HG03066 (cell line): Measurements from ENCODE around the gene ERV3-1.
"Not testable (repeated sequence)": the region's sequence is repeated elsewhere in the genome, so short reads cannot be mapped to it uniquely, and the experiment has no call there.

Experiments used
- ATAC-seq: cut with Tn5 transposase; IDR thresholded peaks from one replicate; pipeline ENCODE4 v1.9.1; 2021; ENCODE audit warnings: low read depth; ENCODE audit not compliant: unreplicated experiment

The ERV3-1 gene

DNA sequence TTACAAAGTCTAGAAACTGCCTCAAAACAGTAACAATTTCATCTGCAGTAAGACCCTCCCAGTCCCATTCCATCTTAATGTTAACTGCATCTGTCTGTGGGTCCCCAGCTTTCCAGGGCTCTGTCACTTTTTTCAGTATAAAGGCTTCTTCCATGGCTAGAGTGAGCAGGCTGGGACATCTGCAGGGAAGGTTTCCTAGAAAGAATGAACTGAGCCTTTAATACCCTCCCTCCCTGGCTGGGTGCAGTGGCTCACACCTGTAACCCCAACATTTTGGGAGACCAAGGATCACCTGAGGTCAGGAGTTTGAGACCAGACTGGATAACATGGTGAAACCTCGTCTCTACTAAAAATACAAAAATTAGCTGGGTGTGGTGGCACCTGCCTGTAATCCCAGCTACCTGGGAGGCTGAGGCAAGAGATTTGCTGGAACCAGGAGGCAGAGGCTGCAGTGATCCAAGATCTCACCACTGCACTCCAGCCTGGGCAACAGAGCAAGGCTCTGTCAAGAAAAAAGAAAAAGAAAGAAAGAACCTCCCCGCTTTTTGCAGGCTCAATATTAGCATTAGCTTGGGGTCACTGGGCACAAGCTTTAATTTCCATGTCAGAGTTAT, 3.4 kb downstream of the ERV3-1 start:
- no peak for ATAC-seq

DNA sequence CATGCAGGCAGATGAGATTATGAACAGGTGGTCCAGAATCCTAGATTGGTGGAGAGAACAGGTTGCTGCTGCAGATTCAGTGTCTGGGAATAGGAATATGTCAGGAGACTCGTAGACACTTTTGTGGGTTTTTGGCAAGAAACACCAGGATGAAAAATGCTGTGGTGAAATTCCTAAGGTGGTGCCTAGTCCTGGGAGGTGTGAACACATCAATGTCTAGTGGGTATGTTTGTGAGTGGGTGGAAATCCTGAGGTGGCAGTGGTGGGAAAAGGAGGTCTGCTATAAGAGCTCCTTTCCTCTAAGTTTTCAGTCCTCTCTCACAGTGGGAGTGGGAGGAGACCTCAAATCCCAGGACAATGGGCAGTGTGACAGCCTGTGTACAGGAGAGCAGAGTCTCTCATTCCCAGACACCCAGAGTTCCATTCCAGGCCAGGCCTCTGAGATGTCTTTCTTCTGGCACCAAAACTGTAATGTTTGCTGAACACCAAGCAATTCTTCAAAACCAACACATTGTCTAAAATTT, 5.1 kb downstream of the ERV3-1 start:
- no peak for ATAC-seq

DNA sequence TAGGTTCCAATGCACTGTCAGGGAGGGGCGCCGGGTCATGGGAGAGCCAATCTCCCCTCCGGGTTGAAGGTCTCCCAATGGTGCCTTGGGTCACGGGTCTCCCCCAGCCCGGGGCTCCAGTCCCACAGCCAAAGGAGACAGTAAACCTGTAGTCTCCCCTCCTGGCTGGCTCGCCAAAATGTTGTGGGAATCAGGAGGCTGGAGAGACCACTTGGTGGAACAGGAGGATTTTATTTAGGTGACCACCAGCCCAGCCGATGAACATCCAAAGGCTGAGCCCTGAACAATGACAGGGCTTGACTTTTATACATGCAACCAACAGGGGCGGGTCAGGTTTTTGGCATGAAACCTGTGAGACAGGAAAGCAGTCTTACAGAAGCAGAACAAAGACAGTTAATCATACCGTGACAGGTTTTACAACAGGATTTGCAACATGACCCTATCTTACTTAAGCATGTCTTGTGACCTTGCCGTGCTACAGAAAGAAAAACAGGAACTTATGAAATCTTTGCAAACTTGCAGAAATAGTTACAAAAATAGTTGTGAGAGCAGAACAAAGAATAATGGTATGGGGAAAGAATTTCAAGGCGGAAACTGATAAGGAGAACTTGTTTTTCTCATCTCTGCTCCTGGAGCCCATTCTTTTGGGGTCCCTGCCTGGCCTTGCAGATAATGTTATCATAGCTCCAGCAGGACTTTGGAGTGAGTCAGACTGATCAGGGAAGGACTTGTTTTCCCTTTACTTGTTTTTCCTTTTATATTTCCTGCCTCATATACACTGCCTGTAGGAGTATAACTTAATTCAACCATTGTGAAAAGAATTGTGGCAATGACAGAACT, 7.1 kb downstream of the ERV3-1 start:
- no peak for ATAC-seq

GRCh38 chr7:64998865-64999164, 7.7 kb downstream of the ERV3-1 start:
- no peak for ATAC-seq

GRCh38 chr7:64997927-64998391, 8.5 kb downstream of the ERV3-1 start:
- no peak for ATAC-seq

GRCh38 chr7:64997164-64997908, 9.2 kb downstream of the ERV3-1 start:
- ATAC-seq = no peak

GRCh38 chr7:64996305-64996704, 10.2 kb downstream of the ERV3-1 start:
- ATAC-seq = no peak

GRCh38 chr7:64993901-64994300, 12.6 kb downstream of the ERV3-1 start:
- no peak for ATAC-seq

DNA sequence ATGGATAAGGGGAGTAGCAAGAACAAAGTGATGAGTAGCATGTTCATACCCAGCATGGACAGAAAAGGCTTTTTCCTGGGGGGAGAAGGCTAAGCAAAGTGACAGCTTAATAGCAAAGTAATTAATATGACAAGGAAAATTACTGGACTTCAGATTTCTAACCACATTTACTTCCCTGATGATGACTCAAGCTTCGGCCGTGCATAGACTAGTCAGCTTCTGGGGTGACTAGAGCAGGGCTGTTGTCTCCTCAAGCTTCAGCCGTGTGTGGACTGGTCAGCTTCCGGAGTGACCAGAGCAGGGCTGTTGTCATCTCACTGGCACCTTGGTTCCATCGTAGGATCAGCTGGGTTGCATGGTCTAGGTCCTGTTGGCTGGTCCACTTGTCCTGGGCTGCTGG, 13.5 kb downstream of the ERV3-1 start:
- ATAC-seq = no peak

DNA sequence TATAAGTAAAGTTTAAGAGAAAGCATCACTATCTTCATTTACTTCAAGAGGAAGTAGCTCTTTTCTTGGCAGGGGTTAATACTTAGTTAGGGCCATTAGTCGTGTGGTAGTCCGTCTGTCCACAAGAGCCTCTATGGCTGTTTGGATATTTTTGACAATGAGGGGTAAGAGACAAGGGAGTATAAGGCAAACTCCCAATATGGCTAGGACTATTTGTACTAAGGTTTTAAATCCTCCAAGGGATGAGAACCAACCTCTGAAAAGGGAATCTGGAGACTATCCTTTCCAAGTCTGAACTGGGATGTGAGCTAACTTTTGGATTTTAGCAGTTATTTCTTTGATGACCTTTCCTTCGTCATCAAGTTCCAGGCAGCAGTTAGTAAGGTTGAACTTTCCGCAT, 15.6 kb downstream of the ERV3-1 start, which contains the start of gene ZNF117:
Gene ZNF117 (minus strand): TSS at position 101 of the 400 bp plus-strand sequence.
- no peak for ATAC-seq

DNA sequence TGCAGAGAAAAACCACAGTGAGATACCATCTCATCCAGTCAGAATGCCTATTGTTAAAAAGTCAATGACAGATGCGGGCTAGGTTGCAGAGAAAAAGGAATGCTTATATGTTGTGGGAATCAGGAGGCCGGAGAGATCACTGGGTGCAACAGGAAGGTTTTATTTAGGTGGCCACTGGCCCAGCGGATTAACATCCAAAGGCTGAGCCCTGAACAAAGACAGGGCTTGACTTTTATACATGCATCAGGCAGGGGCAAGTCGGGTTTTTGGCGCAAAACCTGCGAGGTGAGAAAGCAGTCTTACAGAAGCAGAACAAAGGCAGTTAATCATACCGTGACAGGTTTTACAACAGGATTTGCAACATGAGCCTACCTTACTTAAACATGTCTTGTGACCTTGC, 16.3 kb downstream of the ERV3-1 start:
- no peak for ATAC-seq

DNA sequence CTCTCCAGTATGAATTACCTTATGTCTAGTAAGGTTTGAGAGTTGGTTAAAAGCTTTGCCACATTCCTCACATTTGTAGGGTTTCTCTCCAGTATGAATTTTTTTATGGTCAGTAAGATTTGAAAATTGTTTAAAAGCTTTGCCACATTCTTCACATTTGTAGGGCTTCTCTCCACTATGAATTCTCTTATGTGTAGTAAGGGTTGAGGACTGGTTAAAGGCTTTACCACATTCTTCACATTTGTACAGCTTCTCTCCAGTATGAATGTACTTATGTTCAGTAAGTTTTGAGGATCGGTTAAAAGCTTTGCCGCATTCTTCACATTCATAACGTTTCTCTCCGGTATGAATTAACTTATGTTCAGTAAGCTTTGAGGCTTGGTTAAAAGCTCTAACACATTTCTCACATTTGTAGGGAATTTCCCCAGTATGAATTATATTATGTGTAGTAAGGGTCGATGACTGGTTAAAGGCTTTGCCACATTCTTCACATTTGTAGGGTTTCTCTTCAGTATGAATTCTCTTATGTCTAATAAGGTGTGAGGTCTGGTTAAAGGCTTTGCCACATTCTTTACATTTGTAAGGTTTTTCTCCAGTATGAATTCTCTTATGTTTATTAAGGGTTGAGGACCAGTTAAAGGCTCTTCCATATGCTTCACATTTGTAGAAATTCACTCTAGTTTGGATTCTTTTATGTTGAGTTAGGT, 27.8 kb downstream of the ERV3-1 start:
- ATAC-seq = no peak

- ATAC-seq = no peak
Observed at GRCh38 chr7:64965594-64965993, 40.9 kb downstream of the ERV3-1 start.

- no peak for ATAC-seq
Observed at GRCh38 chr7:64959072-64959747, 47.3 kb downstream of the ERV3-1 start.

- no peak for ATAC-seq
Observed at GRCh38 chr7:64951250-64951848, 55.1 kb downstream of the ERV3-1 start.

DNA sequence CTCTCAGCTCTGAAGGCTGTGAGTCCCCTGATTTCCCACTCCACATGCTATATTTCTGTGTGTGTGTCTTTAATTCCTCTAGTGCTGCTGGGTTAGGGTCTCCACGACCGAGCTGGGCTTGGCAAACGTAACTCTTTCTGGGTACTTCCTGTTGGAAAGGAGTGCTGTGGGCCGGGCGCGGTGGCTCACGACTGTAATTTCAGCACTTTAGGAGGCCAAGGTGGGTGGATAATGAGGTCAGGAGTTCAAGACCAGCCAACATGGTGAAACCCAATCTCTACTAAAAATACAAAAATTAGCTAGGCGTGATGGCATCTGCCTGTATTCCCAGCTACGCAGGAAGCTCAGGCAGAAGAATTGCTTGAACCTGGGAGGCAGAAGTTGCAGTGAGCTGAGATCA, 55.8 kb downstream of the ERV3-1 start:
- ATAC-seq = not testable (repeated sequence)

DNA sequence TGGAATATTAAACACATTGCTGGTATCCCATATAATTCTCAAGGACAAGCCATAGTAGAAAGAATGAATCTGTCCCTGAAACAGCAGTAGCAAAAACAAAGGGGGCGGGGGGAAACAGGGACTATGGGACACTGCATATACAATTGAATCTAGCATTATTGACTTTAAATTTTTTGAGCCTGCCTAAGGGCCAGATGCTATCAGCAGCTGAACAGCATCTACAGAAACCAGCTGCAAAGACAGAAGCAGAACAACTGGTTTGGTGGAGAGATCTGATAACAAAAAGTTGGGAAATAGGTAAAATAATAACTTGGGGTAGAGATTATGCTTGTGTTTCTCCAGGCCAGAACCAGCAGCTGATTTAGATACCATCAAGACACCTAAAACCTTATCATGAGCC, 57.7 kb downstream of the ERV3-1 start:
- ATAC-seq = not testable (repeated sequence)

DNA sequence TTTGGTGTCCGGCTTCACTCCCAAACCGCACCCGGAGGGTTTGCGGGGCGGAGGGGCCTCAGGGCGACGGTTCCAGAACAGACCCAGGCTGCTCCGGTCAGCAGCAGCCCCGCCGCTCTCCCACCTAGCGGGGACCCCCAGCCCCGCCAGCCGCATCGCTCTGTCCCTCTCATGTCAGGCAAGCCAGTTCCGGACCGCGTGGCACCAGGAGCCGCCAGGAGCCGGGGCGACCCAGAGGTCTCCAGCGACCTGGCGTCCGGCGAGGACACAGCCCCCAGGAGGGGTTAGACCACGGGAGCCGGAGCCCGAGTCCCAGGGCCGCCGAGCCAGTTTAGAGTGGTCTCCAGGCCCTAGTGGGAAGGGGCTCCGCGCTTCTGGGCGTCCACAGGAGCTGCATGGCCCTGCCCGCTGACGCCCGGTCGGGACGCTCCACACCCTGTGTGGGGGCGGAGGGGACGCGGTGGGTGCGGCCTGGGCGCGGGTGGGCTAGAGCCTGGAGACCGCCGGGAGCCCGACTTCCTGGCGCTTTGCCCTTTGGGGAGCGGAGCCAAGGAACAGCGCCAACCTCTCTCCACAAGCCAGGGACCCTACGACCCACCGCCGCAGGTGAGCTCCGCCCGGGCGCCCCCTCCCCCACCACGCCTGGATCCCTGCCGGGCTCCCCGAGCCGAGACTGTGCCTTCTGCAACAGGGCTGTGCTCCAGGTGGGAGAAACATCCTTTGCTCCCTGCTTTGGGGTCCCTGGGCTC, 59.1 kb downstream of the ERV3-1 start:
- no peak for ATAC-seq

DNA sequence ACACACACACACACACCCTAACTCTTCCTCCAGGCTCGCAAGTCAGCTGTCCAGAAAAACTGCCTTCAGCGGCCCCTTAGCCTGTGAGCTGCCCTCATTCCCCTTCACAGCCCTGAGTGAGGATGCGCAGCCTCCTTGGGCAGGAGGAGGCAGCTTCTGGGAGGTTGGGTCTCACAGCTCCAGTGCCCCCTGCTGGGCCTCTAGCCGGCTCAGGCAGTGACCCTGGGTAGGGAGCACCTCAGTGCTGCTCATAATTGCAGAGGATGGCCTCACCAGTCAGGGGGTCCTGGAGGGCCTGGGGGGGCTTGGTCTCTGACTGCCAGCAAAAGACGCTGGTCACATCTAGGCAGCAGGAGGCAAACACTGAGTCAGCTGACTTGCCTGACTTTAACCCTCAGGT, 59.7 kb downstream of the ERV3-1 start:
- no peak for ATAC-seq
